Panc1 (cell line): ENCODE measurements around the gene RXRB. TPM values are rescaled to one million over a fixed set of nuclear protein-coding genes. Genes with fewer than 3 reads are reported as not detected.

Source experiments
- ATAC-seq: fragments of 200-7000 bp; cut with Tn5 transposase; 2 replicates; pipeline ENCODE4 v1.9.1; 2020; ENCODE audit warnings: mild to moderate bottlenecking, moderate library complexity
- BruUV-seq: library from RNA; stranded (reverse); fragments of 400-500 nt; replicated peaks from 2 replicates; lab custom pipeline; 2021; lab: Mats Ljungman, UMichigan
- CTCF ChIA-PET: fragments of 300-600 bp; sonication (Branson Sonifier 250); formaldehyde crosslinking; loops from one replicate; lab custom pipeline; 2022; ENCODE audit warnings: antibody characterized with exemption; lab: Charles Lee
- POLR2A ChIA-PET: fragments of 300-600 bp; sonication (Branson Sonifier 250); formaldehyde crosslinking; loops from one replicate; lab custom pipeline; 2022; ENCODE audit warnings: antibody characterized with exemption; lab: Charles Lee
- DNase-seq: peaks from one replicate; pipeline ENCODE4 v3.0.0-alpha.2; 2010; ENCODE audit warnings: low read depth, low spot score
- H3K27ac ChIP-seq: 2 replicates; pipeline ENCODE4 v1.5.1; 2011; ENCODE audit warnings: mild to moderate bottlenecking, low read length, inconsistent platforms
- H3K27me3 ChIP-seq: fragments of 200-500 bp; sonication (Bioruptor generic); 2 replicates; pipeline ENCODE4 v1.6.0; 2014; ENCODE audit warnings: low read length, inconsistent platforms; ENCODE audit not compliant: control insufficient read depth, insufficient read depth
- H3K36me3 ChIP-seq: fragments of 200-500 bp; sonication (Bioruptor generic); 2 replicates; pipeline ENCODE4 v1.5.1; 2014; ENCODE audit warnings: inconsistent platforms, mild to moderate bottlenecking, low read length, moderate library complexity; ENCODE audit not compliant: control insufficient read depth, insufficient read depth
- H3K4me1 ChIP-seq: 2 replicates; pipeline ENCODE4 v1.5.1; 2011; ENCODE audit warnings: inconsistent platforms, mild to moderate bottlenecking, low read length, moderate library complexity; ENCODE audit not compliant: control insufficient read depth, insufficient read depth
- H3K4me3 ChIP-seq, 2 experiments: 2 replicates each; pipeline ENCODE4 v1.5.1; 2011 to 2012; ENCODE audit warnings: low read depth in 2 of 2, low read length in 2 of 2, mild to moderate bottlenecking in 2 of 2, inconsistent platforms in 1 of 2, moderate library complexity in 1 of 2
- H3K9me3 ChIP-seq: fragments of 200-500 bp; sonication (Bioruptor generic); 2 replicates; pipeline ENCODE4 v1.5.1; 2014; ENCODE audit warnings: low read depth, mild to moderate bottlenecking, inconsistent platforms, low read length, moderate library complexity; ENCODE audit not compliant: control insufficient read depth, insufficient read depth
- CTCF ChIP-seq: fragments of 450-650 bp; IDR thresholded peaks from 2 replicates; pipeline ENCODE4 v1.5.1; 2017; ENCODE audit warnings: mild to moderate bottlenecking
- POLR2AphosphoS5 ChIP-seq: IDR thresholded peaks from 2 replicates; pipeline ENCODE4 v1.6.1; 2012; ENCODE audit warnings: mild to moderate bottlenecking, low read depth, low read length, moderate library complexity
- REST ChIP-seq, 2 experiments: IDR thresholded peaks; 2 replicates each; pipeline ENCODE4 v1.6.1; 2011 to 2012; ENCODE audit warnings: low read depth in 2 of 2, control low read depth in 1 of 2, low read length in 1 of 2, mild to moderate bottlenecking in 1 of 2, moderate library complexity in 1 of 2; ENCODE audit not compliant: insufficient read depth in 1 of 2
- SIN3A ChIP-seq: IDR thresholded peaks from 2 replicates; pipeline ENCODE4 v1.6.1; 2012; ENCODE audit warnings: low read depth, mild to moderate bottlenecking, low read length, moderate library complexity, borderline replicate concordance; ENCODE audit not compliant: insufficient read depth
- TCF7L2 ChIP-seq: IDR thresholded peaks from 2 replicates; pipeline ENCODE4 v1.6.1; 2011; ENCODE audit warnings: mild to moderate bottlenecking, low read depth, low read length, inconsistent platforms
- in situ Hi-C: cut with HindIII; loops from 2 replicates; pipeline ENCODE4 v1.10.0; 2016; ENCODE audit warnings: low sequenced_read_pairs, low pct_unique_long_range_greater_than_20kb
- intact Hi-C: fragments of 100-400 bp; cut with micrococcal nuclease; formaldehyde crosslinking; loops from one replicate; pipeline ENCODE4 v1.10.0; 2022; ENCODE audit not compliant: unreplicated experiment
- total RNA-seq: library from RNA; stranded (reverse); gene quantifications from one replicate; pipeline ENCODE4 v1.2.1, GENCODE V29; 2021; ENCODE audit not compliant: unreplicated experiment

The RXRB gene
- total RNA-seq, 1 experiment from 2014 or later, result 27.4 TPM

- H3K4me3 ChIP-seq, result peak overlapping the region; percentile 84 to 92
- H3K9me3 ChIP-seq, result no peaks in the 10 kb centered on the region
- BruUV-seq, result TSS peak; percentile 98
- peaks cover 4% of the 10 kb centered on the region for H3K36me3 ChIP-seq
- ChIA-PET POLR2A (interaction anchor here (0.6 kb wide), 1 partner anchor 236 kb away, joined by 6 read pairs; no protein-coding TSS in a partner anchor), CTCF (no interaction called here)
- intact Hi-C loops (no loop called here), in situ Hi-C loops (no loop called here)
- no peaks in the 10 kb centered on the region for H3K27me3 ChIP-seq
- H3K4me1 ChIP-seq, result peaks cover 41% of the 10 kb centered on the region
- ATAC-seq (peak; percentile 11; the same call in 1 of the 2 replicates), DNase-seq (no peak)
- TF ChIP-seq CTCF (no peak), TCF7L2 (no peak), SIN3A (no peak)
- H3K27ac ChIP-seq, result peak overlapping the region; percentile 95
These were observed 7.2 kb upstream of the RXRB start for GRCh38 chr6:33207552-33208090.

GRCh38 chr6:33206864-33207551, 6.5 kb upstream of the RXRB start:
- Histone ChIP-seq H3K4me3 (peak overlapping the region; percentile 84 to 92), H3K27me3 (no peaks in the 10 kb centered on the region), H3K9me3 (no peaks in the 10 kb centered on the region), H3K4me1 (peaks cover 42% of the 10 kb centered on the region), H3K36me3 (peaks cover 6% of the 10 kb centered on the region), H3K27ac (peak overlapping the region; percentile 95)
- no peak for TF ChIP-seq TCF7L2
- TF ChIP-seq CTCF, result no peak
- TF ChIP-seq REST (IDR thresholded peaks at IDR 0.05; ENCODE audit: insufficient read depth in 1 of 2, low read depth in 2 of 2, low read length in 1 of 2), result no peak
- no peak for TF ChIP-seq SIN3A
- no peak for TF ChIP-seq POLR2AphosphoS5
- in situ Hi-C loops, result no loop called here
- no TSS peak for BruUV-seq
- intact Hi-C loops, result no loop called here
- ATAC-seq, result peak; percentile 14; the same call in 1 of the 2 replicates
- ChIA-PET CTCF (no interaction called here), POLR2A (interaction anchor here (0.6 kb wide), 1 partner anchor 235 kb away, joined by 6 read pairs; no protein-coding TSS in a partner anchor)
- DNase-seq, result no peak
